RPMI7951 (cell line): Measurements from ENCODE around the gene KCP. TPM values are rescaled to one million over a fixed set of nuclear protein-coding genes. Genes with fewer than 3 reads are reported as not detected.

Experiments used
- DNase-seq: peaks from one replicate; pipeline ENCODE4 v3.0.0-alpha.2; 2012; ENCODE audit warnings: low read depth
- total RNA-seq: library from RNA; depleted of rRNA; stranded (reverse); fragments of >200 nt; shearing (Covaris generic); gene quantifications from 2 replicates; pipeline ENCODE4 v1.2.3, GENCODE V29; 2014

Gene KCP
- total RNA-seq, 1 experiment from 2014 or later = not detected

DNA sequence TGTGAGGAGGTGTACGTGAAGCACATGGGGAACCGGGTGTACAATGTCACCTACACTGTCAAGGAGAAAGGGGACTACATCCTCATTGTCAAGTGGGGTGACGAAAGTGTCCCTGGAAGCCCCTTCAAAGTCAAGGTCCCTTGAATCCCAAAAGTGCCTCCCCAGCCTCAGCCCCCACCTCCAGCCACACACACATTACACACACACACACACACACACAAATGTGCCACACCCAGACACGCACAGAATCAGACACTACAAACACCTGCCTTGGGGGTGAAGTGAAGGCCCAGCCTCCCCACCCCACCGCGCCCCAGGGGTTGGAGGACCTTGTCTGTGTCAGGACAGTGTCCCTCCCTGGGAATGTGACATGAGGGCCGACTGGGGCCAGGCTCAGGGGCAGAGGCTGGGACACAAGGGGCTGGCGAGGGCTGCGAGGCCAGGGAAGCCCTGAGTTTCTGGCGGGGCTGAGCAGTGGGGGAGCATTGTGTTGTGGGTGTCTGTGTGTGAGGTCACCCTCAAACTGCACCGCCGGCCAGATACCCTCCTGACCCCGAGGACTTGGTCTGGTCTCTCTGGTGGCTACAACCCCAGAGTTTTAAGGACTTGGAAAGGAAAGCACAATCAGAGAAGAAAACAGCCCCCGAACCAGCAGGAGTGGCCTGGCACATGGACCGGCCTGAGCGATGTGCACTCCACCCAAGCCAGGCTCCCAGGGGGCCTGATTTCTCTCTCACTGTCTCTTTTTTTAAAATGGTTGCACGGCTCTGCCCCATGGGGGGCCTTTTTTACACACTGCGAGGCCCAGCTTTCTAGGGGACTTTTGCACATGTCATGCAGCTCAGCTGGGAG lies 51.9 kb downstream of the KCP start:
- DNase-seq = no peak

DNA sequence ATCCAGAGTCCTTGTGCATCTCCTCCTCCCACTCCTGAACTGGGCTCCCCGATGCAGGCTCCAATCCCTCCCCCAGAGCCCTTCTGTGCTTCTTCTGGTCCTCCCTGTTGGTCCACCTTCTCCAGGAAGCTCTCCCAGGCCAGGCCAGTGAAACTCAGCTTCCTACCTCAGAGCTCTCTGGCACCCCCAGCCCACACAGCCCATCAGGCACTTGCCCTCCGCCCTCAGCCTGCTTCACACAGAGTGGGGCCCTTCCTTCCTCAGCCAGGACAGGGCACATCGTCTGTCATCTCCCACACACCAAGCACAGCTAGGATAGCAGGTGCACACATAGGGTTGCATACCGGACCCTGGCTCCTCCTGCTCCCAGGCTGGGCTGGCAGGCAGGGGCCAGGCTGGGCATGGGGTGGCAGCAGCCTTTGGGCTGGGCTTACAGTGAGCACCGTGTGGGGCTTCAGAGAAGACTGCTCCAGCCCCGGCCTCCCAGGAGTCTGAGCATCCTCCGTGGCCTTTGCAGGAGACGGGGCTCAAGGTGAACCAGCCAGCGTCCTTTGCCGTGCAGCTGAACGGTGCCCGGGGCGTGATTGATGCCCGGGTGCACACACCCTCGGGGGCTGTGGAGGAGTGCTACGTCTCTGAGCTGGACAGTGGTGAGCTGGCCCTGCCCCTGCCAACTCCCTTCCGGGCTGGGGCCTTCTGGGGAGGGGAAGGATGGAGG lies 54.3 kb downstream of the KCP start:
- DNase-seq = no peak

- no peak for DNase-seq
These were observed 55.0 kb downstream of the KCP start for GRCh38 chr7:128855559-128855958.

DNA sequence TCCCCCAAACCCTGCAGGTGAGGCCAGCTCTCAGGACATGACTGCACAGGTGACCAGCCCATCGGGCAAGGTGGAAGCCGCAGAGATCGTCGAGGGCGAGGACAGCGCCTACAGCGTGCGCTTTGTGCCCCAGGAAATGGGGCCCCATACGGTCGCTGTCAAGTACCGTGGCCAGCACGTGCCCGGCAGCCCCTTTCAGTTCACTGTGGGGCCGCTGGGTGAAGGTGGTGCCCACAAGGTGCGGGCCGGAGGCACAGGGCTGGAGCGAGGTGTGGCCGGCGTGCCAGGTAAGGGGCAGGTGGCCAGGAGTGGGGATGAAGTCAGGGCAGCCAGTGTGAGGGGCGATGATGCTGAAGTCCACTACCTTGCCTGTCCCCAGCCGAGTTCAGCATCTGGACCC lies 56.1 kb downstream of the KCP start:
- no peak for DNase-seq

DNA sequence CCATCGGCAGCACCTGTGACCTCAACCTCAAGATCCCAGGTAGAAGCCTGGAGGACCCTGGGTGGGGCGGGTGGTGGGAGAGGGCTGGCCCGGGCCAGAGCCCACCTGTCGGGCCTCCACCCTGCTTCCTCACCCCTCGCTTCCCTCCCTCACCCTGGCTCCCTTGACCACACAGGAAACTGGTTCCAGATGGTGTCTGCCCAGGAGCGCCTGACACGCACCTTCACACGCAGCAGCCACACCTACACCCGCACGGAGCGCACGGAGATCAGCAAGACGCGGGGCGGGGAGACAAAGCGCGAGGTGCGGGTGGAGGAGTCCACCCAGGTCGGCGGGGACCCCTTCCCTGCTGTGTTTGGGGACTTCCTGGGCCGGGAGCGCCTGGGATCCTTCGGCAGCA lies 56.7 kb downstream of the KCP start:
- DNase-seq = no peak

GRCh38 chr7:128852537-128853254 lies 57.8 kb downstream of the KCP start:
- DNase-seq = no peak

DNA sequence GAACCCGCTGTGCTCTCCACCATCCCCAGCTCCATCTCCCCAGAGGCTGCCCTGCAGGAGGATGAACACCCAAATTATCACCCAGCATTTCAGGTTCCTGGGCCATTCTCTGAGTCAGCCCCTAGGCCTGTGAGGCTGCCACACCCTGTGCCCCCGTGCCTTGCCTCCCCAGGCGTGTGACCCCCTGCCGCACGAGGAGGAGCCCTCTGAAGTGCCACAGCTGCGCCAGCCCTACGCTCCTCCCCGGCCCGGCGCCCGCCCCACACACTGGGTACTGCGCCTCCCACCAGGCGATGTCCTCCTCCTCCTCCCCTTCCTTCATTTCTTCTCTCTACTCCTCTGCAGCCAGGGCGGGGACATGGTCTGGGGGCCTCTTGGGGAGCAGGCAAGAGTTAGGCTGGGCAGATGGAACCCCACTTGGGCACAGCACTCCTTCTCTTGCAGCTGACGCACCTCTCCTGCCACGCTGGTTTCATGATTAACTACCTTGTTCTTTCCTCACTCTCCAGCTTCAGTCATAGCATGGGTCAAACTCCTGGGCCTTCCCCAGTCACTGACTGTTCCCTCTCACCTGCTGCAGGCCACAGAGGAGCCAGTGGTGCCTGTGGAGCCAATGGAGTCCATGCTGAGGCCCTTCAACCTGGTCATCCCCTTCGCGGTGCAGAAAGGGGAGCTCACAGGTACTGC lies 60.6 kb downstream of the KCP start:
- no peak for DNase-seq

GRCh38 chr7:128849156-128849515 lies 61.4 kb downstream of the KCP start:
- no peak for DNase-seq

- DNase-seq = no peak
These were observed 62.0 kb downstream of the KCP start for GRCh38 chr7:128848289-128849155.

DNA sequence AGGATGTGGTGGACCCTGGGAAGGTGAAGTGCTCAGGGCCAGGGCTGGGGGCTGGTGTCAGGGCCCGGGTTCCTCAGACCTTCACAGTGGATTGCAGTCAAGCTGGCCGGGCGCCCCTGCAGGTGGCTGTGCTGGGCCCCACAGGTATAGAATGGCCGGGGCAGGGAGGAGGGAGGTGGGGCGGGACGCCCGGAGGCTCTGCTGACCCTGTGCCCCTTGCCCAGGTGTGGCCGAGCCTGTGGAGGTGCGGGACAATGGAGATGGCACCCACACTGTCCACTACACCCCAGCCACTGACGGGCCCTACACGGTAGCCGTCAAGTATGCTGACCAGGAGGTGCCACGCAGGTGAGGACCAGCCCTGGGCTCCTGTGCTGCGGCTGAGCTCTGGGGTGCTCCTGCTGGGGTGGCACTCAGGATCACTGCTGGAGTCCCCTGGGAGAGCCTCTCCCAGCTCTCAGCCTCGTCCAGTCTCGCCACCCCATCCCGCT lies 62.7 kb downstream of the KCP start:
- DNase-seq = no peak

DNA sequence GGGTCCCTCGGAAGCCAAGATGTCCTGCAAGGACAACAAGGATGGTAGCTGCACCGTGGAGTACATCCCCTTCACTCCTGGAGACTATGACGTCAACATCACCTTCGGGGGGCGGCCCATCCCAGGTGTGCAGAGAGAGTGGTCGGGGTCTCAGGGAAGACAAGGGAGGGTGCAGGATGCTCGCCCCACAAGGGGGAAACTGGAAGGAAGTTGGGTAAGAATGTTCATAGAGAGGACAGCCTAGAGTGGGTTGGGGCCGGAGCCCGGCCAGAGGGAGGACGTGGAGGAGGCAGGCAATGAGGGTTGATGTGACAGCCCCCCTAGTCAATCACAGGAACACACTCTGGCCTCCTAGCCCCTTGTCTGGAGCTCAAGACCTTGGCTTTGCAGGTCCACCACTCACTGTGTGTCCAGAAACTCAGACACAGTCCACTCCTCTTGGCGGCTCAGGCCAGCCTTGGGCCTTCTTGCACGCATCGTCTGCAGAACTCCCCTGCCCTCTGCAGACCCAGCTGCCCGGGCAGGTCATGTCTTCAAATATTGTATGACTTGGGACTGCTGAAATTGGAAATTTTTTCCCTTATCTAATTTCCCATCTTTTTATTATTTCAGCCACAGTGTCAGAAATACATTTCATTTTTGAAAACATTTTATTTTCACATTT lies 63.6 kb downstream of the KCP start:
- DNase-seq = no peak

GRCh38 chr7:128845987-128846386 lies 64.5 kb downstream of the KCP start:
- DNase-seq = no peak

- DNase-seq = no peak
These were observed 65.0 kb downstream of the KCP start for GRCh38 chr7:128845475-128845874.

DNA sequence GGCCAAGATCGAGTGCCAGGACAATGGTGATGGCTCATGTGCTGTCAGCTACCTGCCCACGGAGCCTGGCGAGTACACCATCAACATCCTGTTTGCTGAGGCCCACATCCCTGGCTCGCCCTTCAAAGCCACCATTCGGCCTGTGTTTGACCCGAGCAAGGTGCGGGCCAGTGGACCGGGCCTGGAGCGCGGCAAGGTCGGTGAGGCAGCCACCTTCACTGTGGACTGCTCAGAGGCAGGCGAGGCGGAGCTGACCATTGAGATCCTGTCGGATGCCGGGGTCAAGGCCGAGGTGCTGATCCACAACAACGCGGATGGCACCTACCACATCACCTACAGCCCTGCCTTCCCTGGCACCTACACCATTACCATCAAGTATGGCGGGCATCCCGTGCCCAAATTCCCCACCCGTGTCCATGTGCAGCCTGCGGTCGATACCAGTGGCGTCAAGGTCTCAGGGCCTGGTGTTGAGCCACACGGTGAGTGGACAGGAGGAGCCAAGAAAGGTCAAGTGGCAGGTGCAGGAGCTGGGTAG lies 65.7 kb downstream of the KCP start:
- DNase-seq = no peak

GRCh38 chr7:128843938-128844621 lies 66.4 kb downstream of the KCP start:
- DNase-seq = no peak

- DNase-seq = no peak
These were observed 67.6 kb downstream of the KCP start for GRCh38 chr7:128842674-128843641.

DNA sequence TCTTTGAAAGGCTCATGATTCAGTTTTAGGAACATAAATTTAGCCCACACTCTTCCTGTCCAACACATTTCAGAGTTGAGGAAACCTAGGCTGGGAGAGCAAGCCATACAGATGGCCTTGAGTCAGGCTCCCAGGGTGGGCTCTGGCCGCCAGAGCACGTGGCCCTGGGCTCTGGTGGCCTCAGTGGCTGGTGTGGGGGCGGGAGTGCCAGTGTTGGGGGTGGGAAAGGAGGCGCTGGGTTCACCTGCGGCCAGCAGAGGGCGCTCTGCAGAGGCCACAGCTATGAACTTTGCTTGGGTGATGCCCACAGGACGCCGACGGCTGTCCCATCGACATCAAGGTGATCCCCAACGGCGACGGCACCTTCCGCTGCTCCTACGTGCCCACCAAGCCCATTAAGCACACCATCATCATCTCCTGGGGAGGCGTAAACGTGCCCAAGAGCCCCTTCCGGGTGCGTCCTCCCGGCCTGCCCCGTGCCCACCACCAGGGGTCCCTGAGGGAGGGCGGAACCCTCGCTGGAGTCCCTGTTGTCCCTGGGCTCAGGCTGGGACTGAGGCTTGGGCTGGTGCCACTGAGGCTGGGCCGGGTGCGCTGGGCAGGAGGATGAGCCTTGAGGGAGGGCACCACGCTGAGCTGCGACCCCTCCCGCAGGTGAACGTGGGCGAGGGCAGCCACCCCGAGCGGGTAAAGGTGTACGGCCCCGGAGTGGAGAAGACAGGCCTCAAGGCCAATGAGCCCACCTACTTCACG lies 68.4 kb downstream of the KCP start:
- peak; percentile 25 for DNase-seq
